IMR-90 (cell line): ENCODE measurements around the gene LEP.

ENCODE experiments used
- BHLHE40 ChIP-seq: fragments of 150-350 bp; IDR thresholded peaks from 2 replicates; pipeline ENCODE4 v1.6.1; 2016; ENCODE audit warnings: mild to moderate bottlenecking, low read depth, low read length
- CEBPB ChIP-seq: IDR thresholded peaks from 2 replicates; pipeline ENCODE4 v1.6.1; 2012; ENCODE audit warnings: low read depth, low read length, improper control_type of control experiment
- CTCF ChIP-seq: conservative IDR thresholded peaks from 2 replicates; pipeline ENCODE4 v1.5.1; 2012; ENCODE audit warnings: mild to moderate bottlenecking, low read depth, low read length, improper control_type of control experiment
- ELK1 ChIP-seq: fragments of 150-350 bp; IDR thresholded peaks from 2 replicates; pipeline ENCODE4 v1.6.1; 2016; ENCODE audit warnings: low read depth, mild to moderate bottlenecking, low read length, moderate library complexity, borderline replicate concordance
- FOS ChIP-seq: fragments of 150-350 bp; IDR thresholded peaks from 2 replicates; pipeline ENCODE4 v1.6.1; 2016; ENCODE audit warnings: low read depth, low read length
- MAFK ChIP-seq: IDR thresholded peaks from 2 replicates; pipeline ENCODE4 v1.6.1; 2012; ENCODE audit warnings: low read depth, low read length, improper control_type of control experiment
- MAZ ChIP-seq: IDR thresholded peaks from 2 replicates; pipeline ENCODE4 v1.6.1; 2012; ENCODE audit warnings: low read depth, mild to moderate bottlenecking, low read length, improper control_type of control experiment, moderate library complexity, borderline replicate concordance
- MXI1 ChIP-seq: IDR thresholded peaks from 2 replicates; pipeline ENCODE4 v1.6.1; 2012; ENCODE audit warnings: low read depth, mild to moderate bottlenecking, low read length, moderate library complexity, borderline replicate concordance
- NFE2L2 ChIP-seq: fragments of 150-350 bp; IDR thresholded peaks from 2 replicates; pipeline ENCODE4 v1.6.1; 2016; ENCODE audit warnings: low read depth, mild to moderate bottlenecking, low read length
- POLR2A ChIP-seq: IDR thresholded peaks from 2 replicates; pipeline ENCODE4 v1.6.1; 2012; ENCODE audit warnings: mild to moderate bottlenecking, low read depth, low read length
- RAD21 ChIP-seq: IDR thresholded peaks from 2 replicates; pipeline ENCODE4 v1.6.1; 2012; ENCODE audit warnings: low read length, improper control_type of control experiment
- RCOR1 ChIP-seq: IDR thresholded peaks from 2 replicates; pipeline ENCODE4 v1.6.1; 2012; ENCODE audit warnings: mild to moderate bottlenecking, low read length, improper control_type of control experiment; ENCODE audit not compliant: insufficient replicate concordance
- SMC3 ChIP-seq: fragments of 150-350 bp; IDR thresholded peaks from 2 replicates; pipeline ENCODE4 v1.6.1; 2016; ENCODE audit warnings: low read depth, mild to moderate bottlenecking, antibody characterized with exemption, low read length, moderate library complexity
- USF2 ChIP-seq: fragments of 150-350 bp; IDR thresholded peaks from 2 replicates; pipeline ENCODE4 v1.6.1; 2017; ENCODE audit warnings: mild to moderate bottlenecking, antibody characterized with exemption, low read length, low read depth

GRCh38 chr7:128259131-128260061, 18.3 kb downstream of the LEP start:
- TF ChIP-seq USF2, result no peak
- no peak for TF ChIP-seq RCOR1
- TF ChIP-seq CTCF, result no peak
- no peak for TF ChIP-seq RAD21
- no peak for TF ChIP-seq MAFK
- TF ChIP-seq POLR2A, result no peak
- no peak for TF ChIP-seq BHLHE40
- TF ChIP-seq ELK1, result no peak
- no peak for TF ChIP-seq CEBPB
- no peak for TF ChIP-seq SMC3
- TF ChIP-seq MAZ, result no peak
- no peak for TF ChIP-seq MXI1
- TF ChIP-seq NFE2L2, result no peak
- no peak for TF ChIP-seq FOS
